Chondrocyte (in vitro differentiated cells): ENCODE results near the gene MED13L. TPM values are rescaled to one million over a fixed set of nuclear protein-coding genes. Genes with fewer than 3 reads are reported as not detected.

Experiments used
- DNase-seq: peaks from one replicate; pipeline ENCODE4 v3.0.0; 2021; ENCODE audit warnings: mixed read lengths, low spot score
- H3K27ac Mint-ChIP-seq: one replicate; pipeline ENCODE4 v1.8.0; 2021; ENCODE audit warnings: mild to moderate bottlenecking, moderate library complexity, mixed read lengths; ENCODE audit not compliant: unreplicated experiment
- H3K27me3 Mint-ChIP-seq: 2 replicates; pipeline ENCODE4 v1.8.0; 2021; ENCODE audit warnings: low read depth, mixed read lengths
- H3K36me3 Mint-ChIP-seq: 2 replicates; pipeline ENCODE4 v1.8.0; 2021; ENCODE audit warnings: low read depth, mixed read lengths
- H3K4me1 Mint-ChIP-seq: 2 replicates; pipeline ENCODE4 v1.8.0; 2021; ENCODE audit warnings: low read depth, mild to moderate bottlenecking, mixed read lengths
- H3K4me3 Mint-ChIP-seq: one replicate; pipeline ENCODE4 v1.8.0; 2021; ENCODE audit warnings: mild to moderate bottlenecking, moderate library complexity, mixed read lengths; ENCODE audit not compliant: unreplicated experiment
- H3K9me3 Mint-ChIP-seq: 2 replicates; pipeline ENCODE4 v1.8.0; 2021; ENCODE audit warnings: low read depth, mixed read lengths
- CTCF ChIP-seq: fragments of 200-600 bp; sonication (generic); IDR thresholded peaks from 2 replicates; pipeline ENCODE4 v1.5.0; 2021; ENCODE audit warnings: antibody characterized with exemption, mild to moderate bottlenecking, moderate library complexity
- total RNA-seq: library from RNA; stranded (reverse); gene quantifications from 3 replicates; pipeline ENCODE4 v1.2.1, GENCODE V29; 2021

Gene MED13L
- total RNA-seq, 1 donor from 2014 or later, result 162 TPM

GRCh38 chr12:116155383-116155782, 122.1 kb downstream of the MED13L start:
- no peak for TF ChIP-seq CTCF
- no peak overlapping the region for H3K4me3 Mint-ChIP-seq
- no peaks in the 10 kb centered on the region for H3K9me3 Mint-ChIP-seq
- H3K36me3 Mint-ChIP-seq, result no peaks in the 10 kb centered on the region
- H3K4me1 Mint-ChIP-seq, result peaks cover 84% of the 10 kb centered on the region
- no peak for DNase-seq
- H3K27me3 Mint-ChIP-seq, result no peaks in the 10 kb centered on the region
- H3K27ac Mint-ChIP-seq, result peak overlapping the region; percentile 15

DNA sequence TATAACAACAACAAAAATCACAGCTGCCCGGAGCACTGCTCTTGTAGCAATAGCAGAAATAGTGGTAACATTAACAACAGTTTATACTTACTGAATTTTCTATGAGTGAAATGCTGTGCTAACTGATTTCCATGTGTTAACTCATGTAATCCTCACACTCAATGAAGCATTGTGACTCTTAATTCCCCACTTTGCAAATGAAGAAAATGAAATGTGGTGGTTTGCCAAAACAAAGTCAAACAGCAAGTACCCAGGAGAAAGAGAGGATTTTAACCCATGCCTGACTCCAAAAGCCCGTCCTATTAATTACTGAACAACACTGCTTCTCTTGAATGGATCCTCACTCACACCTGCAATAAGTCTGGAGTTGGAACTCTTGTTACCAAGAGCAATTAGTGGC, 123.5 kb downstream of the MED13L start:
- Mint-ChIP-seq H3K27me3 (no peaks in the 10 kb centered on the region), H3K4me1 (peaks cover 88% of the 10 kb centered on the region), H3K27ac (peak overlapping the region; percentile 97), H3K36me3 (no peaks in the 10 kb centered on the region), H3K4me3 (peak overlapping the region; percentile 11), H3K9me3 (no peaks in the 10 kb centered on the region)
- no peak for TF ChIP-seq CTCF
- no peak for DNase-seq

DNA sequence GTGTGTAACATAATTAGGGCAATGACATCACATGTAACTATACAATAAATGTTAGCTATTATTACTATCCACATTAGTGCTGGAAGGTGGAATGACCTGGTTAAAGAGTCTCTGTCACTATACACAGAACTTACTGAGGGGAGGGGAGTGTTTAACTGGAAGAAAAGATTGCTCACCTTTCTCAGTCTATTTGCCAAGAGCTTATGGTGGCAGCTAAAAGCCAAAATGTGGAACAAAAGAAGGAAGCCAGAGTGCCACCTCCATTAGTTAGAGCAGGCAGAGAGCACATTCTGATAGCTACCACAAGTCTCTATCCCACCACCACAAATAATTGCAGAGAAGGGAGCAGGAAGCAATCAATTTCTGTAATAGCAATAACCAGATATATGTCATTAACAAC, 124.4 kb downstream of the MED13L start:
- peak overlapping the region; percentile 97 for H3K27ac Mint-ChIP-seq
- H3K4me3 Mint-ChIP-seq, result peak overlapping the region; percentile 44
- H3K4me1 Mint-ChIP-seq, result peaks cover 87% of the 10 kb centered on the region
- H3K36me3 Mint-ChIP-seq, result no peaks in the 10 kb centered on the region
- no peaks in the 10 kb centered on the region for H3K9me3 Mint-ChIP-seq
- H3K27me3 Mint-ChIP-seq, result no peaks in the 10 kb centered on the region
- no peak for TF ChIP-seq CTCF
- DNase-seq, result no peak

DNA sequence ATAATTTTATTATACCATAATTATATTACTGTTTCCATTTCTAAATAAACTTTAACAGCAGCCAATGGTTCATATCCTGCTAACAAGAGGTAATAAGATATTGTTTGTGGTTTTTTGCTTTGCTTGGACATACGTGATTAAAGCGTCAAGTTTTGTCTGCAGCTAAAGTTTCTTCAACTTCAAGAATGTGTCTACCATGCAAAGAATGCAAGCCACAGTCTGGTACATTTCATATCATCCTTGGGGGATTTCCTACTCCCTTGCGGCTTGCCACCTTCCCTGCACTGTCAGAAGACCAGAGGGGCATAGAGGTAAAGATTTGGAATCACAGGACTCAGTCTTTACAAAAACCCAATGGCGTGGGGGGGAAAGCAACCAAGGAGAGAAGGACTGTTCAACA, 125.2 kb downstream of the MED13L start:
- H3K4me3 Mint-ChIP-seq, result peak overlapping the region; percentile 52
- no peak for DNase-seq
- peaks cover 81% of the 10 kb centered on the region for H3K4me1 Mint-ChIP-seq
- H3K9me3 Mint-ChIP-seq, result no peaks in the 10 kb centered on the region
- no peaks in the 10 kb centered on the region for H3K36me3 Mint-ChIP-seq
- no peaks in the 10 kb centered on the region for H3K27me3 Mint-ChIP-seq
- H3K27ac Mint-ChIP-seq, result peak overlapping the region; percentile 96
- no peak for TF ChIP-seq CTCF

- H3K4me1 Mint-ChIP-seq, result peaks cover 80% of the 10 kb centered on the region
Measured at GRCh38 chr12:116150452-116150851, 127.0 kb downstream of the MED13L start.

More at GRCh38 chr12:116150452-116150851, 127.0 kb downstream of the MED13L start:
- no peak for DNase-seq
- peaks cover 1% of the 10 kb centered on the region for H3K36me3 Mint-ChIP-seq
- no peak for TF ChIP-seq CTCF
- no peaks in the 10 kb centered on the region for H3K27me3 Mint-ChIP-seq
- no peaks in the 10 kb centered on the region for H3K9me3 Mint-ChIP-seq
- peak overlapping the region; percentile 96 for H3K27ac Mint-ChIP-seq
- no peak overlapping the region for H3K4me3 Mint-ChIP-seq
